ENCODE data around the gene SCIN. TPM values are rescaled to one million over a fixed set of nuclear protein-coding genes. Genes with fewer than 3 reads are reported as not detected.

Gene SCIN
- total and polyA plus RNA-seq, 2 of the 8 experiments (the other 6 are each of a cell fraction or from before 2014, with no cell fraction given), result 0.47 to 1.9 TPM

DNA sequence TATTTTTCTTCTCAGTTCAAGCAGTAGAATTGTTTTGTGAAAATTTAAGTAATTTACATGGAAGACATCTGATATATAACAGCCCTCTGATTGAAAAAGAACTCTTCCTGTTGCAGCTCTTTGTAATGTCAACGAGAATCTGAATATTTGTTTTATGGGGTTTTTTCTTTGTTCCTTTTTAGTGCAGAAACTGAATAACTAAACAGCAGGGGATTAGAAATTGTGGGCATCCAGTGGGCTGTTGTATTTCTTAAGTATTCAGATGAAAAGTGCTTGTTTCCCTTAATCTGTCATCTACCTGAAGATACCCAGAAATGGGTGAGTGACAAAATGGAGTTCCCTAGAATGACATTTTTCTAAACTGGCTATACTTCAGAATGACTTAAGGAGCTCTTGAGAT is 124.3 kb downstream of the SCIN start (continued):
- TF ChIP-seq TAF1 (IDR thresholded peaks at IDR 0.05; ENCODE audit: low read depth, low read length) (no peak), NRF1 (IDR thresholded peaks at IDR 0.05; ENCODE audit: low read depth, low read length) (no peak), BCL11A (IDR thresholded peaks at IDR 0.05; ENCODE audit: low read depth in 2 of 2, low read length in 2 of 2) (no peak), ZNF274 (IDR thresholded peaks at IDR 0.05; ENCODE audit: borderline replicate concordance, extremely low read depth, low read length) (no peak), EZH2 (IDR thresholded peaks at IDR 0.05; ENCODE audit: low read depth, low read length, severe bottlenecking) (no peak), SAP30 (IDR thresholded peaks at IDR 0.05; ENCODE audit: insufficient read depth, insufficient replicate concordance, low read length) (no peak)
- TF ChIP-seq, protein P1, sequence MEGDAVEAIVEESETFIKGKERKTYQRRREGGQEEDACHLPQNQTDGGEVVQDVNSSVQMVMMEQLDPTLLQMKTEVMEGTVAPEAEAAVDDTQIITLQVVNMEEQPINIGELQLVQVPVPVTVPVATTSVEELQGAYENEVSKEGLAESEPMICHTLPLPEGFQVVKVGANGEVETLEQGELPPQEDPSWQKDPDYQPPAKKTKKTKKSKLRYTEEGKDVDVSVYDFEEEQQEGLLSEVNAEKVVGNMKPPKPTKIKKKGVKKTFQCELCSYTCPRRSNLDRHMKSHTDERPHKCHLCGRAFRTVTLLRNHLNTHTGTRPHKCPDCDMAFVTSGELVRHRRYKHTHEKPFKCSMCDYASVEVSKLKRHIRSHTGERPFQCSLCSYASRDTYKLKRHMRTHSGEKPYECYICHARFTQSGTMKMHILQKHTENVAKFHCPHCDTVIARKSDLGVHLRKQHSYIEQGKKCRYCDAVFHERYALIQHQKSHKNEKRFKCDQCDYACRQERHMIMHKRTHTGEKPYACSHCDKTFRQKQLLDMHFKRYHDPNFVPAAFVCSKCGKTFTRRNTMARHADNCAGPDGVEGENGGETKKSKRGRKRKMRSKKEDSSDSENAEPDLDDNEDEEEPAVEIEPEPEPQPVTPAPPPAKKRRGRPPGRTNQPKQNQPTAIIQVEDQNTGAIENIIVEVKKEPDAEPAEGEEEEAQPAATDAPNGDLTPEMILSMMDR (IDR thresholded peaks at IDR 0.05; ENCODE audit: control extremely low read depth in 1 of 3, insufficient read depth in 1 of 3, low read depth in 1 of 3, low read length in 3 of 3), result no peak
- TF ChIP-seq, protein P2, sequence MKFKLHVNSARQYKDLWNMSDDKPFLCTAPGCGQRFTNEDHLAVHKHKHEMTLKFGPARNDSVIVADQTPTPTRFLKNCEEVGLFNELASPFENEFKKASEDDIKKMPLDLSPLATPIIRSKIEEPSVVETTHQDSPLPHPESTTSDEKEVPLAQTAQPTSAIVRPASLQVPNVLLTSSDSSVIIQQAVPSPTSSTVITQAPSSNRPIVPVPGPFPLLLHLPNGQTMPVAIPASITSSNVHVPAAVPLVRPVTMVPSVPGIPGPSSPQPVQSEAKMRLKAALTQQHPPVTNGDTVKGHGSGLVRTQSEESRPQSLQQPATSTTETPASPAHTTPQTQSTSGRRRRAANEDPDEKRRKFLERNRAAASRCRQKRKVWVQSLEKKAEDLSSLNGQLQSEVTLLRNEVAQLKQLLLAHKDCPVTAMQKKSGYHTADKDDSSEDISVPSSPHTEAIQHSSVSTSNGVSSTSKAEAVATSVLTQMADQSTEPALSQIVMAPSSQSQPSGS (IDR thresholded peaks at IDR 0.05; ENCODE audit: low read length), result no peak
